D721Med (cell line): ENCODE results near the gene SLC7A10.

Source experiments
- DNase-seq: peaks from one replicate; pipeline ENCODE4 v3.0.0; 2011; ENCODE audit warnings: low spot score; ENCODE audit not compliant: insufficient read length
- FAIRE-seq: peaks from 2 replicates; lab custom pipeline; 2011; peaks lifted over from hg19 to GRCh38; lab: Jason Lieb, UNC
- TF ChIP-seq, protein P1 (sequence below): IDR thresholded peaks from 2 replicates; pipeline ENCODE4 v1.5.1; 2012; ENCODE audit warnings: mild to moderate bottlenecking, control low read depth; ENCODE audit not compliant: insufficient read depth; ENCODE audit errors: missing control alignments

SLC7A10 gene

GRCh38 chr19:33201886-33202545 lies 23.6 kb downstream of the SLC7A10 start:
- DNase-seq (no peak), FAIRE-seq (no peak)
- TF ChIP-seq, protein P1, sequence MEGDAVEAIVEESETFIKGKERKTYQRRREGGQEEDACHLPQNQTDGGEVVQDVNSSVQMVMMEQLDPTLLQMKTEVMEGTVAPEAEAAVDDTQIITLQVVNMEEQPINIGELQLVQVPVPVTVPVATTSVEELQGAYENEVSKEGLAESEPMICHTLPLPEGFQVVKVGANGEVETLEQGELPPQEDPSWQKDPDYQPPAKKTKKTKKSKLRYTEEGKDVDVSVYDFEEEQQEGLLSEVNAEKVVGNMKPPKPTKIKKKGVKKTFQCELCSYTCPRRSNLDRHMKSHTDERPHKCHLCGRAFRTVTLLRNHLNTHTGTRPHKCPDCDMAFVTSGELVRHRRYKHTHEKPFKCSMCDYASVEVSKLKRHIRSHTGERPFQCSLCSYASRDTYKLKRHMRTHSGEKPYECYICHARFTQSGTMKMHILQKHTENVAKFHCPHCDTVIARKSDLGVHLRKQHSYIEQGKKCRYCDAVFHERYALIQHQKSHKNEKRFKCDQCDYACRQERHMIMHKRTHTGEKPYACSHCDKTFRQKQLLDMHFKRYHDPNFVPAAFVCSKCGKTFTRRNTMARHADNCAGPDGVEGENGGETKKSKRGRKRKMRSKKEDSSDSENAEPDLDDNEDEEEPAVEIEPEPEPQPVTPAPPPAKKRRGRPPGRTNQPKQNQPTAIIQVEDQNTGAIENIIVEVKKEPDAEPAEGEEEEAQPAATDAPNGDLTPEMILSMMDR, result no peak

DNA sequence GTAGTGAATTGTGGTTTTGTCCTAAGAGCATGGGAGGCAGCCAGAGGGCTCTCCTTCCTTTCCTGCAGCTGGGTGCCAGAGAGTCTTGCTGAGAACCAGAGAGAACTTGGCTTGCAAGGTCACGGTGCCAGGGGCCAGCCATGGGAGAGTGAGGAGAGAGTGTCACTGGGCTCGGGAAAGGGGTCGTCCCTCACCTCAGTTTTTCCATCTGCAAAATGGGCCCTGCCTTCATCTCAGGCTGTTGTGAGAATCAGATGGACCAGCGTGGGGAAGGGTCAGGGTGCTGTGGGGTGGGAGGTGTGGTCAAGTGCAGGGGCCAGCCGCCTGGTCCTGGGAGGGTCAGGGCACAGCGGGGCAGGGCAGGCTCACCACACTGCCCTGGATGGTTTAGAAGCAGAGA lies 24.2 kb downstream of the SLC7A10 start:
- DNase-seq, result no peak
- TF ChIP-seq, protein P1, result no peak
- FAIRE-seq, result no peak

GRCh38 chr19:33199441-33200265 lies 26.0 kb downstream of the SLC7A10 start:
- no peak for DNase-seq
- TF ChIP-seq, protein P1, result no peak
- no peak for FAIRE-seq

- no peak for FAIRE-seq
Measured at GRCh38 chr19:33198169-33198568, 27.5 kb downstream of the SLC7A10 start.

GRCh38 chr19:33197591-33198000 lies 28.1 kb downstream of the SLC7A10 start:
- no peak for FAIRE-seq
- DNase-seq, result no peak
- TF ChIP-seq, protein P1, result no peak

More at GRCh38 chr19:33198169-33198568, 27.5 kb downstream of the SLC7A10 start:
- TF ChIP-seq, protein P1, result no peak
- DNase-seq, result no peak

DNA sequence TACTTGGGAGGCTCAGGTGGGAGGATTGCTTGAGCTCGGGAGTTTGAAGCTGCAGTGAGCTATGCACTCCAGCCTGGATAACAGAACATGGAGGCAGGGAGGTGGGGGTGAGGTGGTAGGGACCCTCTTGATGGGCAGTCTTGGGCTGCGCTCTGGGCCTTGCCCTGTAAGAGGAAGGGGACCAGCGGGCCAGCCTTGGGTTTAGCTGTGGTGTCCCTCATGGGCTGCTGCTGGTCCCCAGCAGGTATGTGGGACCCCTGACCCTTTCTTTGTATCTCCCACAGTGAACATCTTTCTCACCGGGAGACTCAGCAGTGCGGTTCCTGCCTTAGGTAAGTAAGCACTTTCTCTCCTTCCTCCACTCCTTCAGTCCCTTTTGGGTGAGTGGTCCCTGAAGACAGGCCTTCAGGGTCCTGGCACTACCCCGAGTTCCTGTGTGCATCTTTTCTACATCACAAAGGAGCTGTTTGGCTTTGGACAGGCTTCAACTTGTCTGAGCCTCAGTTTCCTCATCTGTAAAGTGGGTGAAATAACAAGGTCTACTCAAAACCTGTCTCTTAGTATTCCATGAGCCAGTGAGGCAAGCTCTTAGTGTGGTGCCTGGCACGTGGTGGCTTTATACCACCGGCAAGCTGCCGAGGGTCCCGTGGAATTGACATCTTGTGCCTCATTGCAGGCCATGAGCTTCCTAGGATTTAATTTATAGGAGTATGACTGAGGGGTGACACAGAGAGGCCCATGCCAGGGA lies 29.0 kb downstream of the SLC7A10 start:
- DNase-seq, result no peak
- FAIRE-seq, result no peak
- TF ChIP-seq, protein P1, result no peak
